SK-N-SH treated with all-trans-retinoic acid at 6 μM for 48 hours (cell line): ENCODE results near the gene VSIG1.
A peak's percentile ranks its signal among the peaks of the same experiment; 100 is the strongest.

Source experiments
- ATAC-seq: fragments of 200-7000 bp; cut with Tn5 transposase; 3 replicates; pipeline ENCODE4 v1.9.1; 2020; ENCODE audit warnings: mild to moderate bottlenecking, moderate library complexity
- ARNTL ChIP-seq: fragments of 450-650 bp; formaldehyde crosslinking; IDR thresholded peaks from 2 replicates; pipeline ENCODE4 v1.5.0; 2020; ENCODE audit warnings: low read depth, mild to moderate bottlenecking, moderate library complexity, borderline replicate concordance
- CREB5 ChIP-seq: fragments of 250-450 bp; sonication (Bioruptor Pico); IDR thresholded peaks from 2 replicates; pipeline ENCODE4 v1.5.1; 2020; ENCODE audit warnings: low read depth, mild to moderate bottlenecking, moderate library complexity
- CSDC2 ChIP-seq: fragments of 250-450 bp; sonication (Bioruptor Pico); IDR thresholded peaks from 2 replicates; pipeline ENCODE4 v1.5.0; 2020; ENCODE audit warnings: mild to moderate bottlenecking, moderate library complexity
- CSRNP3 ChIP-seq: fragments of 250-450 bp; sonication (Bioruptor Pico); IDR thresholded peaks from 2 replicates; pipeline ENCODE4 v1.5.1; 2021; ENCODE audit warnings: mild to moderate bottlenecking, moderate library complexity
- ESRRG ChIP-seq: fragments of 250-450 bp; sonication (Bioruptor Pico); IDR thresholded peaks from 2 replicates; pipeline ENCODE4 v1.6.1; 2021; ENCODE audit warnings: mild to moderate bottlenecking
- GLIS3 ChIP-seq: fragments of 250-450 bp; sonication (Bioruptor Pico); IDR thresholded peaks from 2 replicates; pipeline ENCODE4 v1.5.0; 2020; ENCODE audit warnings: mild to moderate bottlenecking, moderate library complexity
- ISL1 ChIP-seq: fragments of 250-450 bp; sonication (Bioruptor Pico); IDR thresholded peaks from 2 replicates; pipeline ENCODE4 v2.1.2; 2022; ENCODE audit warnings: mild to moderate bottlenecking, moderate library complexity
- OSR1 ChIP-seq: fragments of 250-450 bp; sonication (Bioruptor Pico); IDR thresholded peaks from 2 replicates; pipeline ENCODE4 v1.8.0; 2022; ENCODE audit warnings: moderate library complexity, mild to moderate bottlenecking, inconsistent platforms
- PATZ1 ChIP-seq: fragments of 250-450 bp; sonication (Bioruptor Pico); IDR thresholded peaks from 2 replicates; pipeline ENCODE4 v1.8.0; 2020; ENCODE audit warnings: mild to moderate bottlenecking, moderate library complexity, borderline replicate concordance
- POU6F1 ChIP-seq: fragments of 250-450 bp; sonication (Bioruptor Pico); IDR thresholded peaks from 2 replicates; pipeline ENCODE4 v1.8.0; 2021; ENCODE audit warnings: low read depth, mild to moderate bottlenecking, moderate library complexity, borderline replicate concordance
- PPARA ChIP-seq: fragments of 250-450 bp; sonication (Bioruptor Pico); IDR thresholded peaks from 2 replicates; pipeline ENCODE4 v1.5.0; 2020; ENCODE audit warnings: mild to moderate bottlenecking, borderline replicate concordance
- RARB ChIP-seq: fragments of 250-450 bp; sonication (Bioruptor Pico); IDR thresholded peaks from 2 replicates; pipeline ENCODE4 v1.8.0; 2021; ENCODE audit warnings: mild to moderate bottlenecking, moderate library complexity
- SNAI2 ChIP-seq: fragments of 250-450 bp; sonication (Bioruptor Pico); IDR thresholded peaks from 2 replicates; pipeline ENCODE4 v1.5.0; 2020; ENCODE audit warnings: mild to moderate bottlenecking, moderate library complexity
- TOX ChIP-seq: fragments of 250-450 bp; sonication (Bioruptor Pico); IDR thresholded peaks from 2 replicates; pipeline ENCODE4 v1.8.0; 2021; ENCODE audit warnings: mild to moderate bottlenecking, moderate library complexity, borderline replicate concordance
- TSHZ2 ChIP-seq: fragments of 250-450 bp; sonication (Bioruptor Pico); IDR thresholded peaks from 2 replicates; pipeline ENCODE4 v1.5.0; 2020; ENCODE audit warnings: mild to moderate bottlenecking, moderate library complexity
- ZC3H10 ChIP-seq: fragments of 250-450 bp; sonication (Bioruptor Pico); IDR thresholded peaks from 2 replicates; pipeline ENCODE4 v1.5.1; 2021; ENCODE audit warnings: mild to moderate bottlenecking, moderate library complexity
- ZFP3 ChIP-seq: fragments of 250-450 bp; sonication (Bioruptor Pico); IDR thresholded peaks from 2 replicates; pipeline ENCODE4 v1.5.0; 2020; ENCODE audit warnings: mild to moderate bottlenecking, moderate library complexity
- ZFP30 ChIP-seq: fragments of 450-650 bp; formaldehyde crosslinking; IDR thresholded peaks from 2 replicates; pipeline ENCODE4 v1.5.0; 2022; ENCODE audit warnings: mild to moderate bottlenecking, moderate library complexity
- ZNF565 ChIP-seq: fragments of 450-650 bp; formaldehyde crosslinking; conservative IDR thresholded peaks from 2 replicates; pipeline ENCODE4 v1.5.0; 2020; ENCODE audit warnings: low read depth, mild to moderate bottlenecking, moderate library complexity
- ZNF8 ChIP-seq: fragments of 450-650 bp; formaldehyde crosslinking; IDR thresholded peaks from 2 replicates; pipeline ENCODE4 v1.5.0; 2020; ENCODE audit warnings: mild to moderate bottlenecking, moderate library complexity

Gene VSIG1

GRCh38 chrX:108088511-108088910 lies 43.6 kb downstream of the VSIG1 start:
- no peak for ATAC-seq
- no peak for TF ChIP-seq ZFP3 (CRISPR knock-in tag)
- no peak for TF ChIP-seq GLIS3 (CRISPR knock-in tag)
- TF ChIP-seq SNAI2 (CRISPR knock-in tag): no peak
- TF ChIP-seq TOX (CRISPR knock-in tag): no peak
- no peak for TF ChIP-seq CREB5 (CRISPR knock-in tag)
- no peak for TF ChIP-seq OSR1
- TF ChIP-seq PATZ1 (CRISPR knock-in tag): no peak
- no peak for TF ChIP-seq ISL1 (CRISPR knock-in tag)
- TF ChIP-seq TSHZ2 (CRISPR knock-in tag): no peak
- TF ChIP-seq PPARA: no peak
- TF ChIP-seq POU6F1 (CRISPR knock-in tag): no peak
- TF ChIP-seq ZNF8: no peak
- no peak for TF ChIP-seq ESRRG (CRISPR knock-in tag)

- TF ChIP-seq ZNF8 (no peak), TSHZ2 (CRISPR knock-in tag) (no peak), RARB (CRISPR knock-in tag) (no peak), ZFP3 (CRISPR knock-in tag) (no peak), SNAI2 (CRISPR knock-in tag) (no peak), CSRNP3 (CRISPR knock-in tag) (no peak), TOX (CRISPR knock-in tag) (no peak), ESRRG (CRISPR knock-in tag) (no peak), ZC3H10 (CRISPR knock-in tag) (no peak), CREB5 (CRISPR knock-in tag) (no peak), PATZ1 (CRISPR knock-in tag) (no peak), ZNF565 (CRISPR knock-in tag) (no peak), GLIS3 (CRISPR knock-in tag) (no peak), ZFP30 (CRISPR knock-in tag) (no peak), ARNTL (CRISPR knock-in tag) (no peak), CSDC2 (CRISPR knock-in tag) (no peak)
- peak; percentile 5 for ATAC-seq
These were observed 45.8 kb downstream of the VSIG1 start for GRCh38 chrX:108090491-108091263.
